Calu3 (cell line): ENCODE results near the gene CALML3. TPM values are rescaled to one million over a fixed set of nuclear protein-coding genes. Genes with fewer than 3 reads are reported as not detected.

Experiments
- BruUV-seq: library from RNA; stranded (reverse); fragments of 400-500 nt; replicated peaks from 2 replicates; lab custom pipeline; 2021; lab: Mats Ljungman, UMichigan
- CTCF ChIA-PET: fragments of 300-600 bp; sonication (Branson Sonifier 250); formaldehyde crosslinking; loops from one replicate; lab custom pipeline; 2022; ENCODE audit warnings: antibody characterized with exemption; lab: Charles Lee
- DNase-seq: peaks from one replicate; pipeline ENCODE4 v3.0.0; 2022
- H3K27ac Mint-ChIP-seq: one replicate; pipeline ENCODE4 v1.8.0; 2022; ENCODE audit warnings: mixed read lengths; ENCODE audit not compliant: unreplicated experiment
- H3K27me3 Mint-ChIP-seq: one replicate; pipeline ENCODE4 v1.8.0; 2022; ENCODE audit warnings: mixed read lengths; ENCODE audit not compliant: unreplicated experiment
- H3K36me3 Mint-ChIP-seq: one replicate; pipeline ENCODE4 v1.8.0; 2022; ENCODE audit warnings: mild to moderate bottlenecking, moderate library complexity, mixed read lengths; ENCODE audit not compliant: insufficient read depth, unreplicated experiment
- H3K4me1 Mint-ChIP-seq: one replicate; pipeline ENCODE4 v1.8.0; 2022; ENCODE audit warnings: mild to moderate bottlenecking, low read depth, mixed read lengths; ENCODE audit not compliant: unreplicated experiment
- H3K4me3 Mint-ChIP-seq: one replicate; pipeline ENCODE4 v1.8.0; 2022; ENCODE audit warnings: mild to moderate bottlenecking, low read depth, moderate library complexity, mixed read lengths; ENCODE audit not compliant: unreplicated experiment
- H3K9me3 Mint-ChIP-seq: one replicate; pipeline ENCODE4 v1.8.0; 2022; ENCODE audit warnings: low read depth, mixed read lengths; ENCODE audit not compliant: unreplicated experiment
- CTCF ChIP-seq: fragments of 200-600 bp; IDR thresholded peaks from one replicate; pipeline ENCODE4 v1.8.0; 2022; ENCODE audit warnings: antibody characterized with exemption; ENCODE audit not compliant: unreplicated experiment
- intact Hi-C: fragments of 100-400 bp; cut with micrococcal nuclease; formaldehyde crosslinking; loops from one replicate; pipeline ENCODE4 v1.10.0; 2022; ENCODE audit not compliant: unreplicated experiment
- total RNA-seq: library from RNA; stranded (reverse); gene quantifications from 2 replicates; pipeline ENCODE4 v1.2.3, GENCODE V29; 2022

CALML3 gene
- total RNA-seq, 1 experiment from 2014 or later, result not detected

- BruUV-seq, result no TSS peak
- Mint-ChIP-seq H3K27ac (no peak overlapping the region), H3K4me3 (no peak overlapping the region), H3K36me3 (no peaks in the 10 kb centered on the region), H3K4me1 (peaks cover 15% of the 10 kb centered on the region), H3K27me3 (no peaks in the 10 kb centered on the region), H3K9me3 (no peaks in the 10 kb centered on the region)
- TF ChIP-seq CTCF, result no peak
- DNase-seq, result no peak
- CTCF ChIA-PET, result no interaction called here
- intact Hi-C loops, result no loop called here
Observed at GRCh38 chr10:5574642-5575131, 49.9 kb downstream of the CALML3 start.

- no peak overlapping the region for H3K27ac Mint-ChIP-seq
- H3K27me3 Mint-ChIP-seq, result no peaks in the 10 kb centered on the region
- intact Hi-C loops, result no loop called here
- no peak for DNase-seq
- no peaks in the 10 kb centered on the region for H3K36me3 Mint-ChIP-seq
- H3K4me1 Mint-ChIP-seq, result peaks cover 17% of the 10 kb centered on the region
- H3K9me3 Mint-ChIP-seq, result no peaks in the 10 kb centered on the region
- H3K4me3 Mint-ChIP-seq, result no peak overlapping the region
- CTCF ChIA-PET, result no interaction called here
- BruUV-seq, result no TSS peak
- TF ChIP-seq CTCF, result no peak
Observed at GRCh38 chr10:5575144-5575481, 50.4 kb downstream of the CALML3 start.

- intact Hi-C loops, result no loop called here
- no TSS peak for BruUV-seq
- DNase-seq, result no peak
- Mint-ChIP-seq H3K36me3 (no peaks in the 10 kb centered on the region), H3K27me3 (no peaks in the 10 kb centered on the region), H3K9me3 (no peaks in the 10 kb centered on the region), H3K27ac (no peak overlapping the region), H3K4me3 (no peak overlapping the region), H3K4me1 (peaks cover 17% of the 10 kb centered on the region)
- CTCF ChIA-PET, result no interaction called here
- TF ChIP-seq CTCF, result no peak
Observed at GRCh38 chr10:5575482-5576153, 50.9 kb downstream of the CALML3 start.

GRCh38 chr10:5576154-5576748, 51.5 kb downstream of the CALML3 start:
- Mint-ChIP-seq H3K4me1 (peaks cover 17% of the 10 kb centered on the region), H3K4me3 (no peak overlapping the region), H3K27ac (no peak overlapping the region), H3K36me3 (no peaks in the 10 kb centered on the region), H3K27me3 (no peaks in the 10 kb centered on the region), H3K9me3 (no peaks in the 10 kb centered on the region)
- intact Hi-C loops, result no loop called here
- CTCF ChIA-PET, result no interaction called here
- DNase-seq, result no peak
- BruUV-seq, result no TSS peak
- TF ChIP-seq CTCF, result no peak

Other genes starting within 250 kb of the CALML3 start
- not detected in 2 replicates for gene UCN3, start 160.0 kb upstream of the CALML3 start, total RNA-seq
- gene TUBAL3, start 120.1 kb upstream of the CALML3 start, total RNA-seq, result not detected in 2 replicates
- 147 and 154 TPM in 2 replicates for gene NET1, start 112.4 kb upstream of the CALML3 start, total RNA-seq
- gene CALML5, start 25.4 kb upstream of the CALML3 start, total RNA-seq, result not detected in 2 replicates
- 20.7 and 21.6 TPM in 2 replicates for gene ASB13, start 141.6 kb downstream of the CALML3 start, total RNA-seq
- 80.5 and 88.9 TPM in 2 replicates for gene TASOR2, start 159.9 kb downstream of the CALML3 start, total RNA-seq